IgD-negative memory B cell (primary cell): ENCODE data around the gene GNAL. TPM values are rescaled to one million over a fixed set of nuclear protein-coding genes. Genes with fewer than 3 reads are reported as not detected.
A peak's percentile ranks its signal among the peaks of the same experiment; 100 is the strongest.
"Not testable (repeated sequence)": the region's sequence is repeated elsewhere in the genome, so short reads cannot be mapped to it uniquely, and the experiment has no call there.

Source experiments
- H3K27ac Mint-ChIP-seq, 3 donors: one replicate each; pipeline ENCODE4 v1.8.0; 2020 to 2022; ENCODE audit warnings: mild to moderate bottlenecking in 3 of 3, mixed read lengths in 3 of 3, moderate library complexity in 1 of 3
- H3K27me3 Mint-ChIP-seq: one replicate; pipeline ENCODE4 v1.8.0; 2021; ENCODE audit warnings: mixed read lengths
- H3K36me3 Mint-ChIP-seq: one replicate; pipeline ENCODE4 v1.8.0; 2020; ENCODE audit warnings: mild to moderate bottlenecking, mixed read lengths
- H3K4me1 Mint-ChIP-seq, 3 donors: one replicate each; pipeline ENCODE4 v1.8.0; 2020 to 2022; ENCODE audit warnings: mixed read lengths in 3 of 3, mild to moderate bottlenecking in 1 of 3
- H3K4me3 Mint-ChIP-seq, 4 donors: one replicate each; pipeline ENCODE4 v1.8.0; 2020 to 2022; ENCODE audit warnings: mild to moderate bottlenecking in 4 of 4, mixed read lengths in 4 of 4, moderate library complexity in 3 of 4
- H3K9me3 Mint-ChIP-seq, 3 donors: one replicate each; pipeline ENCODE4 v1.8.0; 2020 to 2021; ENCODE audit warnings: mixed read lengths in 3 of 3, mild to moderate bottlenecking in 1 of 3
- polyA plus RNA-seq: library from polyadenylated mRNA; unstranded; fragments of 300-500 nt; fragmentation: Illumina TruSeq; gene quantifications from one replicate; pipeline ENCODE4 v1.2.3, GENCODE V29; 2021

GNAL gene
- 0.20 TPM for polyA plus RNA-seq

- H3K36me3 Mint-ChIP-seq = no peaks in the 10 kb centered on the region
- peaks cover 1 to 13% (median 11%) of the 10 kb centered on the region in 3 donors for H3K9me3 Mint-ChIP-seq
- H3K4me3 Mint-ChIP-seq = peak within 1 kb of the TSS; percentile 45 to 94 (median 82)
- H3K27me3 Mint-ChIP-seq = peaks cover 46% of the 10 kb centered on the region
- H3K4me1 Mint-ChIP-seq = peaks cover 5 to 10% (median 7%) of the 10 kb centered on the region in 3 donors
- no peak within 1 kb of the TSS for H3K27ac Mint-ChIP-seq
Observed at GRCh38 chr18:11688972-11689668, at the start of gene GNAL. TSS of gene GNAL (plus strand) at chr18:11689264. CDS start at chr18:11689564, 300 bp downstream.

- not testable (repeated sequence) for H3K9me3 Mint-ChIP-seq, H3K27me3 Mint-ChIP-seq, H3K36me3 Mint-ChIP-seq, H3K27ac Mint-ChIP-seq, H3K4me1 Mint-ChIP-seq, H3K4me3 Mint-ChIP-seq
Observed at GRCh38 chr18:11647310-11647709, 41.8 kb upstream of the GNAL start.

GRCh38 chr18:11647804-11648203 lies 41.3 kb upstream of the GNAL start:
- not testable (repeated sequence) for H3K4me1 Mint-ChIP-seq, H3K27me3 Mint-ChIP-seq

GRCh38 chr18:11649839-11650238 lies 39.2 kb upstream of the GNAL start:
- Mint-ChIP-seq H3K9me3 (peaks cover 0 to 6% (median 6%) of the 10 kb centered on the region in 3 donors), H3K4me1 (peaks cover 0 to 3% (median 0%) of the 10 kb centered on the region in 3 donors), H3K36me3 (no peaks in the 10 kb centered on the region), H3K27ac (no peak overlapping the region), H3K27me3 (peaks cover 6% of the 10 kb centered on the region), H3K4me3 (no peak overlapping the region)

More at GRCh38 chr18:11647804-11648203, 41.3 kb upstream of the GNAL start:
- H3K9me3 Mint-ChIP-seq, H3K36me3 Mint-ChIP-seq, H3K4me3 Mint-ChIP-seq, H3K27ac Mint-ChIP-seq: not testable (repeated sequence)

- H3K36me3 Mint-ChIP-seq = no peaks in the 10 kb centered on the region
- peaks cover 17% of the 10 kb centered on the region for H3K27me3 Mint-ChIP-seq
- H3K4me1 Mint-ChIP-seq = peaks cover 0 to 8% (median 7%) of the 10 kb centered on the region in 3 donors
- H3K27ac Mint-ChIP-seq = no peak overlapping the region
- no peak overlapping the region for H3K4me3 Mint-ChIP-seq
- peaks cover 0 to 6% (median 6%) of the 10 kb centered on the region in 3 donors for H3K9me3 Mint-ChIP-seq
Observed at GRCh38 chr18:11651899-11652298, 37.2 kb upstream of the GNAL start.

GRCh38 chr18:11653521-11653920 lies 35.5 kb upstream of the GNAL start:
- Mint-ChIP-seq H3K27me3 (peaks cover 25% of the 10 kb centered on the region), H3K27ac (no peak overlapping the region), H3K36me3 (no peaks in the 10 kb centered on the region), H3K4me3 (no peak overlapping the region), H3K4me1 (peaks cover 0 to 8% (median 7%) of the 10 kb centered on the region in 3 donors), H3K9me3 (peaks cover 0 to 5% (median 5%) of the 10 kb centered on the region in 3 donors)

- Mint-ChIP-seq H3K9me3 (no peaks in the 10 kb centered on the region), H3K36me3 (no peaks in the 10 kb centered on the region), H3K4me1 (peaks cover 0 to 8% (median 7%) of the 10 kb centered on the region in 3 donors), H3K27me3 (peaks cover 25% of the 10 kb centered on the region), H3K4me3 (no peak overlapping the region), H3K27ac (no peak overlapping the region)
Observed at GRCh38 chr18:11654736-11655605, 34.1 kb upstream of the GNAL start.

GRCh38 chr18:11655606-11655932 lies 33.5 kb upstream of the GNAL start:
- Mint-ChIP-seq H3K27ac (no peak overlapping the region), H3K9me3 (no peaks in the 10 kb centered on the region), H3K27me3 (peaks cover 23% of the 10 kb centered on the region), H3K4me1 (peaks cover 0 to 8% (median 7%) of the 10 kb centered on the region in 3 donors), H3K4me3 (no peak overlapping the region), H3K36me3 (no peaks in the 10 kb centered on the region)

GRCh38 chr18:11657152-11657551 lies 31.9 kb upstream of the GNAL start:
- no peaks in the 10 kb centered on the region for H3K36me3 Mint-ChIP-seq
- H3K27ac Mint-ChIP-seq = no peak overlapping the region
- no peaks in the 10 kb centered on the region for H3K9me3 Mint-ChIP-seq
- H3K4me1 Mint-ChIP-seq = peaks cover 0 to 8% (median 7%) of the 10 kb centered on the region in 3 donors
- no peak overlapping the region for H3K4me3 Mint-ChIP-seq
- H3K27me3 Mint-ChIP-seq = peaks cover 24% of the 10 kb centered on the region

GRCh38 chr18:11657554-11657953 lies 31.5 kb upstream of the GNAL start:
- Mint-ChIP-seq H3K4me1 (peaks cover 0 to 8% (median 7%) of the 10 kb centered on the region in 3 donors), H3K36me3 (no peaks in the 10 kb centered on the region), H3K27ac (no peak overlapping the region), H3K9me3 (no peaks in the 10 kb centered on the region), H3K4me3 (no peak overlapping the region), H3K27me3 (peaks cover 24% of the 10 kb centered on the region)

GRCh38 chr18:11658019-11658418 lies 31.0 kb upstream of the GNAL start:
- H3K27me3 Mint-ChIP-seq = peaks cover 24% of the 10 kb centered on the region
- H3K9me3 Mint-ChIP-seq = no peaks in the 10 kb centered on the region
- no peak overlapping the region for H3K4me3 Mint-ChIP-seq
- H3K4me1 Mint-ChIP-seq = peaks cover 0 to 8% (median 7%) of the 10 kb centered on the region in 3 donors
- no peaks in the 10 kb centered on the region for H3K36me3 Mint-ChIP-seq
- H3K27ac Mint-ChIP-seq = no peak overlapping the region

- Mint-ChIP-seq H3K27ac (no peak overlapping the region), H3K4me3 (no peak overlapping the region), H3K36me3 (no peaks in the 10 kb centered on the region), H3K9me3 (no peaks in the 10 kb centered on the region), H3K27me3 (peaks cover 23% of the 10 kb centered on the region), H3K4me1 (peaks cover 0 to 8% (median 7%) of the 10 kb centered on the region in 3 donors)
Observed at GRCh38 chr18:11658989-11659388, 30.1 kb upstream of the GNAL start.

GRCh38 chr18:11660691-11661090 lies 28.4 kb upstream of the GNAL start:
- peaks cover 16% of the 10 kb centered on the region for H3K27me3 Mint-ChIP-seq
- peaks cover 0 to 2% (median 1%) of the 10 kb centered on the region in 3 donors for H3K4me1 Mint-ChIP-seq
- H3K4me3 Mint-ChIP-seq = no peak overlapping the region
- no peak overlapping the region for H3K27ac Mint-ChIP-seq
- H3K9me3 Mint-ChIP-seq = no peaks in the 10 kb centered on the region
- H3K36me3 Mint-ChIP-seq = no peaks in the 10 kb centered on the region

GRCh38 chr18:11661430-11661829 lies 27.6 kb upstream of the GNAL start:
- Mint-ChIP-seq H3K4me1 (no peaks in the 10 kb centered on the region), H3K27ac (no peak overlapping the region), H3K4me3 (peak overlapping the region in 1 of 4 donors; percentile 13), H3K27me3 (peaks cover 12% of the 10 kb centered on the region), H3K36me3 (no peaks in the 10 kb centered on the region), H3K9me3 (no peaks in the 10 kb centered on the region)

- no peaks in the 10 kb centered on the region for H3K9me3 Mint-ChIP-seq
- peaks cover 5% of the 10 kb centered on the region for H3K27me3 Mint-ChIP-seq
- no peak overlapping the region for H3K27ac Mint-ChIP-seq
- no peak overlapping the region for H3K4me3 Mint-ChIP-seq
- no peaks in the 10 kb centered on the region for H3K4me1 Mint-ChIP-seq
- H3K36me3 Mint-ChIP-seq = no peaks in the 10 kb centered on the region
Observed at GRCh38 chr18:11663439-11664029, 25.5 kb upstream of the GNAL start.
